Osteoblast (primary cell): ENCODE results near the gene TMC6. TPM values are rescaled to one million over a fixed set of nuclear protein-coding genes. Genes with fewer than 3 reads are reported as not detected.
A peak's percentile ranks its signal among the peaks of the same experiment; 100 is the strongest.
"Not testable (repeated sequence)": the region's sequence is repeated elsewhere in the genome, so short reads cannot be mapped to it uniquely, and the experiment has no call there.

Source experiments
- DNase-seq: peaks from one replicate; pipeline ENCODE4 v3.0.0; 2011; ENCODE audit warnings: low spot score, mixed read lengths; ENCODE audit not compliant: insufficient read length; ENCODE audit errors: missing footprints
- H2AFZ ChIP-seq: 2 replicates; pipeline ENCODE4 v1.6.0; 2011; ENCODE audit warnings: mild to moderate bottlenecking, low read length
- H3K27ac ChIP-seq: 2 replicates; pipeline ENCODE4 v1.5.1; 2011; ENCODE audit warnings: mild to moderate bottlenecking, low read depth, low read length, moderate library complexity
- H3K27me3 ChIP-seq: 2 replicates; pipeline ENCODE4 v1.6.0; 2012; ENCODE audit warnings: mild to moderate bottlenecking, control low read depth, inconsistent platforms, low read length, moderate library complexity; ENCODE audit not compliant: insufficient read depth
- H3K36me3 ChIP-seq: 2 replicates; pipeline ENCODE4 v1.5.1; 2011; ENCODE audit warnings: mild to moderate bottlenecking, low read length, control low read depth, moderate library complexity; ENCODE audit not compliant: insufficient read depth
- H3K4me1 ChIP-seq: 2 replicates; pipeline ENCODE4 v1.5.1; 2011; ENCODE audit warnings: mild to moderate bottlenecking, low read length, control low read depth, moderate library complexity; ENCODE audit not compliant: insufficient read depth
- H3K4me2 ChIP-seq: 2 replicates; pipeline ENCODE4 v1.6.0; 2011; ENCODE audit warnings: mild to moderate bottlenecking, low read length; ENCODE audit not compliant: insufficient read depth
- H3K4me3 ChIP-seq: fragments of 200-600 bp; sonication (generic); 3 replicates; pipeline ENCODE4 v1.5.1; 2012; ENCODE audit warnings: mild to moderate bottlenecking, low read length, inconsistent platforms; ENCODE audit not compliant: insufficient read depth
- H3K79me2 ChIP-seq: 2 replicates; pipeline ENCODE4 v1.6.0; 2012; ENCODE audit warnings: mild to moderate bottlenecking, low read length, control low read depth, inconsistent platforms; ENCODE audit not compliant: insufficient read depth
- H3K9me3 ChIP-seq: 2 replicates; pipeline ENCODE4 v1.5.1; 2011; ENCODE audit warnings: low read depth, low read length, control low read depth
- H4K20me1 ChIP-seq: 2 replicates; pipeline ENCODE4 v1.6.0; 2012; ENCODE audit warnings: mild to moderate bottlenecking, low read length, control low read depth; ENCODE audit not compliant: insufficient read depth
- total RNA-seq: library from RNA; depleted of rRNA; stranded (reverse); fragments of >200 nt; gene quantifications from 2 replicates; pipeline ENCODE4 v1.2.3, GENCODE V29; 2012
- TF ChIP-seq, protein P1 (sequence below): IDR thresholded peaks from 2 replicates; pipeline ENCODE4 v1.5.1; 2011; ENCODE audit warnings: mild to moderate bottlenecking, low read depth, low read length, moderate library complexity; ENCODE audit errors: extremely low read depth

Gene TMC6
- total RNA-seq, 1 donor, result under 0.01 TPM

- Histone ChIP-seq H3K27me3 (peaks cover 20% of the 10 kb centered on the region), H3K27ac (no peak overlapping the region), H3K79me2 (no peaks in the 10 kb centered on the region), H3K4me2 (no peak overlapping the region), H3K9me3 (no peaks in the 10 kb centered on the region), H4K20me1 (no peaks in the 10 kb centered on the region), H2AFZ (no peak overlapping the region), H3K4me3 (no peak overlapping the region), H3K4me1 (no peaks in the 10 kb centered on the region), H3K36me3 (no peaks in the 10 kb centered on the region)
- DNase-seq, result peak; percentile 93
- TF ChIP-seq, protein P1, sequence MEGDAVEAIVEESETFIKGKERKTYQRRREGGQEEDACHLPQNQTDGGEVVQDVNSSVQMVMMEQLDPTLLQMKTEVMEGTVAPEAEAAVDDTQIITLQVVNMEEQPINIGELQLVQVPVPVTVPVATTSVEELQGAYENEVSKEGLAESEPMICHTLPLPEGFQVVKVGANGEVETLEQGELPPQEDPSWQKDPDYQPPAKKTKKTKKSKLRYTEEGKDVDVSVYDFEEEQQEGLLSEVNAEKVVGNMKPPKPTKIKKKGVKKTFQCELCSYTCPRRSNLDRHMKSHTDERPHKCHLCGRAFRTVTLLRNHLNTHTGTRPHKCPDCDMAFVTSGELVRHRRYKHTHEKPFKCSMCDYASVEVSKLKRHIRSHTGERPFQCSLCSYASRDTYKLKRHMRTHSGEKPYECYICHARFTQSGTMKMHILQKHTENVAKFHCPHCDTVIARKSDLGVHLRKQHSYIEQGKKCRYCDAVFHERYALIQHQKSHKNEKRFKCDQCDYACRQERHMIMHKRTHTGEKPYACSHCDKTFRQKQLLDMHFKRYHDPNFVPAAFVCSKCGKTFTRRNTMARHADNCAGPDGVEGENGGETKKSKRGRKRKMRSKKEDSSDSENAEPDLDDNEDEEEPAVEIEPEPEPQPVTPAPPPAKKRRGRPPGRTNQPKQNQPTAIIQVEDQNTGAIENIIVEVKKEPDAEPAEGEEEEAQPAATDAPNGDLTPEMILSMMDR, result no peak
Measured at GRCh38 chr17:78117027-78117981, 11.3 kb downstream of the TMC6 start.

DNA sequence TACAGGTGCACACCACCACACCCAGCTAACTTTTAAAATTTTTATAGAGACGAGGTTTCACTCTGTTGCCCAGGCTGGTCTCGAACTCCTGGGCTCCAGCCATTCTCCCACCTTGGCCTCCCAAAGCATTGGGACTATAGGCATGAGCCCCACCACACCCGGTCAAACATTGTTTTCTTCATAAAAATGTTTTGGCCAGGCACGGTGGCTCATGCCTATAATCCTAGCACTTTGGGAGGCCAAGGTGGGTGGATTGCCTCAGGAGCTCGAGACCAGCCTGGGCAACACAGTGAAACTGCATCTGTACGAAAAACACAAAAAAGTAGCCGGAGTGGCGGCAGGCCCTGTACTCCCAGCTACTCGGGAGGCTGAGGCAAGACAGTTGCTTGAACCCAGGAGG, 12.1 kb downstream of the TMC6 start:
- H3K36me3 ChIP-seq, result no peaks in the 10 kb centered on the region
- no peak for DNase-seq
- no peaks in the 10 kb centered on the region for H3K9me3 ChIP-seq
- H3K4me2 ChIP-seq, result no peak overlapping the region
- H4K20me1 ChIP-seq, result no peaks in the 10 kb centered on the region
- H2AFZ ChIP-seq, result no peak overlapping the region
- TF ChIP-seq, protein P1, result no peak
- H3K79me2 ChIP-seq, result no peaks in the 10 kb centered on the region
- no peak overlapping the region for H3K27ac ChIP-seq
- no peaks in the 10 kb centered on the region for H3K4me1 ChIP-seq
- H3K4me3 ChIP-seq, result no peak overlapping the region
- H3K27me3 ChIP-seq, result peaks cover 20% of the 10 kb centered on the region

- not testable (repeated sequence) for H3K4me3 ChIP-seq, H3K27ac ChIP-seq, H4K20me1 ChIP-seq, H3K4me1 ChIP-seq, H2AFZ ChIP-seq, H3K36me3 ChIP-seq, H3K79me2 ChIP-seq, H3K4me2 ChIP-seq, H3K9me3 ChIP-seq
- H3K27me3 ChIP-seq, result peaks cover 20% of the 10 kb centered on the region
- peak; percentile 58 for DNase-seq
Measured at GRCh38 chr17:78115803-78116202, 12.8 kb downstream of the TMC6 start.

- no peaks in the 10 kb centered on the region for H3K4me1 ChIP-seq
- no peak overlapping the region for H2AFZ ChIP-seq
- H3K4me2 ChIP-seq, result no peak overlapping the region
- DNase-seq, result peak; percentile 85
- H3K4me3 ChIP-seq, result no peak overlapping the region
- no peak overlapping the region for H3K27ac ChIP-seq
- H3K79me2 ChIP-seq, result no peaks in the 10 kb centered on the region
- peaks cover 20% of the 10 kb centered on the region for H3K27me3 ChIP-seq
- TF ChIP-seq, protein P1, result no peak
- H3K36me3 ChIP-seq, result no peaks in the 10 kb centered on the region
- no peaks in the 10 kb centered on the region for H3K9me3 ChIP-seq
- no peaks in the 10 kb centered on the region for H4K20me1 ChIP-seq
Measured at GRCh38 chr17:78114831-78115723, 13.5 kb downstream of the TMC6 start.
